ENCODE data around the gene SATB2.

GRCh38 chr2:199470672-199471442, 13.1 kb upstream of the SATB2 start:
- no peak for TF ChIP-seq POLR2AphosphoS5 (IDR thresholded peaks at IDR 0.05; ENCODE audit: low read depth, low read length)
- no peak for TF ChIP-seq CTCF (IDR thresholded peaks at IDR 0.05)
- TF ChIP-seq SMC3 (IDR thresholded peaks at IDR 0.05; ENCODE audit: low read depth, low read length), result no peak
